HepG2 (cell line): ENCODE data around the gene CYP20A1. TPM values are rescaled to one million over a fixed set of nuclear protein-coding genes. Genes with fewer than 3 reads are reported as not detected.

Source experiments
- AGO2 ChIP-seq: fragments of 200-400 bp; formaldehyde crosslinking; optimal IDR thresholded peaks from 2 replicates; pipeline ENCODE3; 2017; ENCODE audit warnings: mild to moderate bottlenecking, low read depth, low read length, moderate library complexity
- CREB3 ChIP-seq: sonication (generic); formaldehyde crosslinking; IDR thresholded peaks from 2 replicates; pipeline ENCODE4 v1.5.0; 2020; ENCODE audit warnings: missing genetic modification reagents
- ELF4 ChIP-seq: sonication (generic); formaldehyde crosslinking; IDR thresholded peaks from 2 replicates; pipeline ENCODE4 v1.5.0; 2020; ENCODE audit warnings: missing genetic modification reagents, mild to moderate bottlenecking, moderate library complexity, borderline replicate concordance
- FOXM1 ChIP-seq: sonication (generic); formaldehyde crosslinking; IDR thresholded peaks from 2 replicates; pipeline ENCODE4 v1.5.0; 2020; ENCODE audit warnings: missing genetic modification reagents
- HIVEP1 ChIP-seq: sonication (generic); formaldehyde crosslinking; IDR thresholded peaks from 2 replicates; pipeline ENCODE4 v1.4.0; 2020; ENCODE audit warnings: mild to moderate bottlenecking, missing genetic modification reagents
- IRF2 ChIP-seq: IDR thresholded peaks from 2 replicates; pipeline ENCODE4 v1.6.1; 2018; ENCODE audit warnings: missing genetic modification reagents, missing compliant biosample characterization
- MED8 ChIP-seq: sonication (generic); formaldehyde crosslinking; IDR thresholded peaks from 2 replicates; pipeline ENCODE4 v1.8.1; 2023; ENCODE audit warnings: mild to moderate bottlenecking, missing genetic modification reagents; ENCODE audit not compliant: insufficient replicate concordance
- NRL ChIP-seq: sonication (generic); formaldehyde crosslinking; IDR thresholded peaks from 2 replicates; pipeline ENCODE4 v1.5.0; 2020; ENCODE audit warnings: missing genetic modification reagents, mild to moderate bottlenecking, moderate library complexity, borderline replicate concordance
- PBX3 ChIP-seq: sonication (generic); formaldehyde crosslinking; IDR thresholded peaks from 2 replicates; pipeline ENCODE4 v1.8.1; 2023; ENCODE audit warnings: missing genetic modification reagents, inconsistent platforms, borderline replicate concordance
- POLR2AphosphoS2 ChIP-seq: IDR thresholded peaks from 2 replicates; pipeline ENCODE4 v1.6.1; 2011; ENCODE audit warnings: low read depth, low read length, improper control_type of control experiment
- STAT6 ChIP-seq: sonication (generic); formaldehyde crosslinking; IDR thresholded peaks from 2 replicates; pipeline ENCODE4 v1.4.0; 2020; ENCODE audit warnings: missing genetic modification reagents, mild to moderate bottlenecking, borderline replicate concordance
- WIZ ChIP-seq: sonication (generic); formaldehyde crosslinking; IDR thresholded peaks from 2 replicates; pipeline ENCODE4 v1.5.1; 2020; ENCODE audit warnings: mild to moderate bottlenecking, missing genetic modification reagents
- ZFP90 ChIP-seq: sonication (generic); formaldehyde crosslinking; IDR thresholded peaks from 2 replicates; pipeline ENCODE4 v1.8.0; 2022; ENCODE audit warnings: missing genetic modification reagents, mild to moderate bottlenecking, inconsistent platforms, borderline replicate concordance
- ZKSCAN8 ChIP-seq: IDR thresholded peaks from 2 replicates; pipeline ENCODE4 v1.6.1; 2016; ENCODE audit warnings: borderline replicate concordance, missing genetic modification reagents, missing compliant biosample characterization
- ZNF33A ChIP-seq: sonication (generic); formaldehyde crosslinking; IDR thresholded peaks from 2 replicates; pipeline ENCODE4 v1.5.1; 2020; ENCODE audit warnings: missing genetic modification reagents, mild to moderate bottlenecking, moderate library complexity, borderline replicate concordance
- polyA plus RNA-seq, 8 experiments: library from polyadenylated mRNA; depleted of rRNA in 3 of 8; stranded (reverse) in 7 of 8; unstranded in 1 of 8; fragments of >200 nt; fragmentation: Illumina TruSeq in 4 of 8; extraction: Trizol in 4 of 8; gene quantifications; 2 replicates each; pipeline versions ENCODE4 v1.2.1 to v1.2.3, GENCODE V29; 2011 to 2016; ENCODE audit warnings: low read depth in 4 of 8, missing spikeins in 1 of 8, mixed read lengths in 1 of 8; ENCODE audit not compliant: insufficient read depth in 1 of 8
- total RNA-seq, 5 experiments: library from RNA; depleted of rRNA; stranded (reverse); fragments of >200 nt; fragmentation: Illumina TruSeq; extraction: Trizol; gene quantifications; 2 replicates each; pipeline ENCODE4 v1.2.3, GENCODE V29; 2016; ENCODE audit warnings: low read depth in 1 of 5
- TF ChIP-seq, protein P1 (sequence below): sonication (generic); formaldehyde crosslinking; IDR thresholded peaks from 2 replicates; pipeline ENCODE4 v1.4.0; 2020; ENCODE audit warnings: missing genetic modification reagents, borderline replicate concordance
- TF ChIP-seq, protein P2 (sequence below): sonication (generic); formaldehyde crosslinking; IDR thresholded peaks from 2 replicates; pipeline ENCODE4 v1.8.1; 2023; ENCODE audit warnings: mild to moderate bottlenecking, missing genetic modification reagents, borderline replicate concordance
- TF ChIP-seq, protein P3 (sequence below): IDR thresholded peaks from 2 replicates; pipeline ENCODE4 v1.6.1; 2016; ENCODE audit warnings: mild to moderate bottlenecking

CYP20A1 gene
- total and polyA plus RNA-seq, 2 of the 13 experiments (the other 11 are each of a cell fraction or from before 2014, with no cell fraction given) = 9.6 to 35.3 TPM

DNA sequence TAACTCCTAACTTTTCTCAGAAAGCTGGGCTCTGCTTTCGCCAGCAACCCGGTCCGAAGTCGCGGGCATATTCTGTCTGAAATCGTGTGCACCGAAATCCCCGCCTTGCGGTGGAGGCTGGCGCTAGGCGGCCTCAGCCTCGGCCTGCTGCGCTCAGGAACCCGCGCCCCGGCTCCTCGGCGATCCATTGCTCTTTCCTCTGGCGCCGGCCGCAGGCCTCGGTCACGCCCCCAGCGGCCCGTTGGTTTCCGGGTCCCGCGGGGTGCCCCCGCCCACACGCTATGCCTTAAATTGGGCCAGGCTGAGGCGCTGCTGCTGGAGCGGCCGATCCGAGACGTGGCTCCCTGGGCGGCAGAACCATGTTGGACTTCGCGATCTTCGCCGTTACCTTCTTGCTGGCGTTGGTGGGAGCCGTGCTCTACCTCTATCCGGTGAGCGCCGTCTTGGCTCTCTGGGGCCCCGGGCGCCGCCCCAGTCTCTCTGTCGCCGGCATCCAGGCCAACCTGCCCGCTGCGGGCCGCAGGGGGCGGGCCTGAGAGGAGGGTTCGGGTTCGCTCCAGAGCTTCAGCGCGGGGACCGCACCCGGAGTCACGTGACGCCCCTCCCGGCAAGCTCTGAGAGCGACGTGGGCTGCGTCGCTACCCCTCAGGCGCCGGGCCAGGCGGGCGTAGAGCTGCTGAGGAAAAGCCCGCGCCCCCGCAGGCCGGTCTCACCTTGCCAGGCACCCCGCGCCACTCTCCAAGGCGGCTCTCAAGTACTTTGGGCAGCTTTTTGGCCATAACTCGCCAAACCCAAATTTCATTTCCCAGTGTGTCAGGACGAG is at the start of gene CYP20A1 (continued):
- peak; percentile 94 for TF ChIP-seq MED8 (CRISPR knock-in tag)
- TF ChIP-seq FOXM1 = peak; percentile 81; the same call in 1 of the 2 replicates
- TF ChIP-seq CREB3 (CRISPR knock-in tag) = peak; percentile 43; the same call in 1 of the 2 replicates
- TF ChIP-seq WIZ (CRISPR knock-in tag) = peak; percentile 94
- TF ChIP-seq PBX3 (CRISPR knock-in tag) = peak; percentile 84; the same call in 1 of the 2 replicates
- TF ChIP-seq NRL (CRISPR knock-in tag) = peak; percentile 100
- TF ChIP-seq HIVEP1 = peak; percentile 96
- peak; percentile 84; the same call in 1 of the 2 replicates for TF ChIP-seq ZFP90
- peak; percentile 94 for TF ChIP-seq ELF4 (CRISPR knock-in tag)
- TF ChIP-seq IRF2 (CRISPR knock-in tag) = peak; percentile 87; the same call in 1 of the 2 replicates
- TF ChIP-seq, protein P1, sequence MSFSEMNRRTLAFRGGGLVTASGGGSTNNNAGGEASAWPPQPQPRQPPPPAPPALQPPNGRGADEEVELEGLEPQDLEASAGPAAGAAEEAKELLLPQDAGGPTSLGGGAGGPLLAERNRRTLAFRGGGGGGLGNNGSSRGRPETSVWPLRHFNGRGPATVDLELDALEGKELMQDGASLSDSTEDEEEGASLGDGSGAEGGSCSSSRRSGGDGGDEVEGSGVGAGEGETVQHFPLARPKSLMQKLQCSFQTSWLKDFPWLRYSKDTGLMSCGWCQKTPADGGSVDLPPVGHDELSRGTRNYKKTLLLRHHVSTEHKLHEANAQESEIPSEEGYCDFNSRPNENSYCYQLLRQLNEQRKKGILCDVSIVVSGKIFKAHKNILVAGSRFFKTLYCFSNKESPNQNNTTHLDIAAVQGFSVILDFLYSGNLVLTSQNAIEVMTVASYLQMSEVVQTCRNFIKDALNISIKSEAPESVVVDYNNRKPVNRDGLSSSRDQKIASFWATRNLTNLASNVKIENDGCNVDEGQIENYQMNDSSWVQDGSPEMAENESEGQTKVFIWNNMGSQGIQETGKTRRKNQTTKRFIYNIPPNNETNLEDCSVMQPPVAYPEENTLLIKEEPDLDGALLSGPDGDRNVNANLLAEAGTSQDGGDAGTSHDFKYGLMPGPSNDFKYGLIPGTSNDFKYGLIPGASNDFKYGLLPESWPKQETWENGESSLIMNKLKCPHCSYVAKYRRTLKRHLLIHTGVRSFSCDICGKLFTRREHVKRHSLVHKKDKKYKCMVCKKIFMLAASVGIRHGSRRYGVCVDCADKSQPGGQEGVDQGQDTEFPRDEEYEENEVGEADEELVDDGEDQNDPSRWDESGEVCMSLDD (CRISPR knock-in tag) = peak; percentile 41; the same call in 1 of the 2 replicates
- peak; percentile 82 for TF ChIP-seq STAT6
- TF ChIP-seq, protein P2, sequence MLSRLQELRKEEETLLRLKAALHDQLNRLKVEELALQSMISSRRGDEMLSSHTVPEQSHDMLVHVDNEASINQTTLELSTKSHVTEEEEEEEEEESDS (CRISPR knock-in tag) = peak; percentile 80
- TF ChIP-seq AGO2 = peak; percentile 95
- TF ChIP-seq, protein P3, sequence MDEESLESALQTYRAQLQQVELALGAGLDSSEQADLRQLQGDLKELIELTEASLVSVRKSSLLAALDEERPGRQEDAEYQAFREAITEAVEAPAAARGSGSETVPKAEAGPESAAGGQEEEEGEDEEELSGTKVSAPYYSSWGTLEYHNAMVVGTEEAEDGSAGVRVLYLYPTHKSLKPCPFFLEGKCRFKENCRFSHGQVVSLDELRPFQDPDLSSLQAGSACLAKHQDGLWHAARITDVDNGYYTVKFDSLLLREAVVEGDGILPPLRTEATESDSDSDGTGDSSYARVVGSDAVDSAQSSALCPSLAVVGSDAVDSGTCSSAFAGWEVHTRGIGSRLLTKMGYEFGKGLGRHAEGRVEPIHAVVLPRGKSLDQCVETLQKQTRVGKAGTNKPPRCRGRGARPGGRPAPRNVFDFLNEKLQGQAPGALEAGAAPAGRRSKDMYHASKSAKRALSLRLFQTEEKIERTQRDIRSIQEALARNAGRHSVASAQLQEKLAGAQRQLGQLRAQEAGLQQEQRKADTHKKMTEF (CRISPR knock-in tag) = peak; percentile 96
- peak; percentile 94 for TF ChIP-seq ZNF33A
- TF ChIP-seq ZKSCAN8 (CRISPR knock-in tag) = no peak; the same call in 1 of the 2 replicates
- peak; percentile 93 for TF ChIP-seq POLR2AphosphoS2
